Airway epithelial cell (primary cell): ENCODE data around the gene GLUD2. TPM values are rescaled to one million over a fixed set of nuclear protein-coding genes. Genes with fewer than 3 reads are reported as not detected.

Source experiments
- total RNA-seq: library from RNA; depleted of rRNA; stranded (reverse); fragments of >200 nt; gene quantifications from 2 replicates; pipeline ENCODE4 v1.2.3, GENCODE V29; 2015

GLUD2 gene
- total RNA-seq, result 0.14 and 0.33 TPM in 2 replicates

DNA sequence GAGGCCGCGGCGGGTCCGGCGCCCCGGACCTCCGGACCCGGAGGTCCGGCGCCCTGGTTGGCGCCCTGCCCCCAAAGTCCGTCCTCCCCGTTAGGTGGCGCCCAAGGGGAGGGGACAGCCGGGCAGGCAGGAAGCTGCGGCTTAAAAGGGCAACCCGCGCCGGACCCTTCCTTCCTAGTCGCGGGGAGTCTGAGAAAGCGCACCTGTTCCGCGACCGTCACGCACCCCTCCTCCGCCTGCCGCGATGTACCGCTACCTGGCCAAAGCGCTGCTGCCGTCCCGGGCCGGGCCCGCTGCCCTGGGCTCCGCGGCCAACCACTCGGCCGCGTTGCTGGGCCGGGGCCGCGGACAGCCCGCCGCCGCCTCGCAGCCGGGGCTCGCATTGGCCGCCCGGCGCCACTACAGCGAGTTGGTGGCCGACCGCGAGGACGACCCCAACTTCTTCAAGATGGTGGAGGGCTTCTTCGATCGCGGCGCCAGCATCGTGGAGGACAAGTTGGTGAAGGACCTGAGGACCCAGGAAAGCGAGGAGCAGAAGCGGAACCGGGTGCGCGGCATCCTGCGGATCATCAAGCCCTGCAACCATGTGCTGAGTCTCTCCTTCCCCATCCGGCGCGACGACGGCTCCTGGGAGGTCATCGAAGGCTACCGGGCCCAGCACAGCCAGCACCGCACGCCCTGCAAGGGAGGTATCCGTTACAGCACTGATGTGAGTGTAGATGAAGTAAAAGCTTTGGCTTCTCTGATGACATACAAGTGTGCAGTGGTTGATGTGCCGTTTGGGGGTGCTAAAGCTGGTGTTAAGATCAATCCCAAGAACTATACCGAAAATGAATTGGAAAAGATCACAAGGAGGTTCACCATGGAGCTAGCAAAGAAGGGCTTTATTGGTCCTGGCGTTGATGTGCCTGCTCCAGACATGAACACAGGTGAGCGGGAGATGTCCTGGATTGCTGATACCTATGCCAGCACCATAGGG lies at the start of gene GLUD2:
GLUD2 (plus strand) TSS at position 170 of the 979 bp plus-strand sequence; CDS start at position 245, 75 bp downstream.

Other genes starting within 250 kb of the GLUD2 start
- not detected in 2 replicates for gene CT47B1, start 171.7 kb upstream of the GLUD2 start, total RNA-seq
- not detected in 2 replicates for gene CT47A11, start 110.5 kb upstream of the GLUD2 start, total RNA-seq
- not detected in 2 replicates for gene CT47A10, start 105.6 kb upstream of the GLUD2 start, total RNA-seq
- gene CT47A9, start 100.7 kb upstream of the GLUD2 start, total RNA-seq, result not detected in 2 replicates
- gene CT47A8, start 95.9 kb upstream of the GLUD2 start, total RNA-seq, result not detected in 2 replicates
- gene CT47A7, start 91.0 kb upstream of the GLUD2 start, total RNA-seq, result not detected in 2 replicates
- gene CT47A6, start 86.1 kb upstream of the GLUD2 start, total RNA-seq, result not detected in 2 replicates
- gene CT47A5, start 81.3 kb upstream of the GLUD2 start, total RNA-seq, result not detected in 2 replicates
- not detected in 2 replicates for gene CT47A4, start 76.4 kb upstream of the GLUD2 start, total RNA-seq
- not detected in 2 replicates for gene CT47A3, start 71.5 kb upstream of the GLUD2 start, total RNA-seq
- not detected in 2 replicates for gene CT47A2, start 66.7 kb upstream of the GLUD2 start, total RNA-seq
- gene CT47A1, start 61.9 kb upstream of the GLUD2 start, total RNA-seq, result not detected in 2 replicates